Measurements from ENCODE around the gene EBPL.

DNA sequence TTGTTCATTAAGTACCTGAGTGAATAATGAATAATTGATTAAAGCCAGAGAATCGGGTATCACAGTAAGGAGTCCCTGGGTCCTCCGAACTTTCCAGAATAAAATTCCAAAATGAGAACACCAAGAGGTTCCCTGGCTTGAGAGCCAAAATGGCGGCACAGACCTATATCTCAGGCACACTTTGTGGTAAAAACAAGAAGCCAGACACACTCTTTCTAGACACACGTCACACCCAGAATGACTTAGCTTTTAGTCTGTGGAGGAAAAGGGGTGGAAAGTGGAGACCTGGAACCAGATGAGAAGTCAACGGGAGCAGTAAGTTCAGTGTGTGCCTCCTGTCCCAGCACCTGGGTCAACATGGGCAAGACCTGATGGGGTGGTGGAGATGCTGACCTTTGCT is 54.6 kb downstream of the EBPL start:
- TF ChIP-seq CTCF (IDR thresholded peaks at IDR 0.05) (no peak), POLR2A (IDR thresholded peaks at IDR 0.05) (no peak)

Measured in lower leg skin (tissue), 3 donors.